NCI-H345 (cell line): ENCODE measurements around the gene CDC14B.
A peak's percentile ranks its signal among the peaks of the same experiment; 100 is the strongest.
"Not testable (repeated sequence)": the region's sequence is repeated elsewhere in the genome, so short reads cannot be mapped to it uniquely, and the experiment has no call there.

Experiments used
- DNase-seq: peaks from one replicate; lab custom pipeline; 2025; lab: John Stamatoyannopoulos, UW

CDC14B gene

DNA sequence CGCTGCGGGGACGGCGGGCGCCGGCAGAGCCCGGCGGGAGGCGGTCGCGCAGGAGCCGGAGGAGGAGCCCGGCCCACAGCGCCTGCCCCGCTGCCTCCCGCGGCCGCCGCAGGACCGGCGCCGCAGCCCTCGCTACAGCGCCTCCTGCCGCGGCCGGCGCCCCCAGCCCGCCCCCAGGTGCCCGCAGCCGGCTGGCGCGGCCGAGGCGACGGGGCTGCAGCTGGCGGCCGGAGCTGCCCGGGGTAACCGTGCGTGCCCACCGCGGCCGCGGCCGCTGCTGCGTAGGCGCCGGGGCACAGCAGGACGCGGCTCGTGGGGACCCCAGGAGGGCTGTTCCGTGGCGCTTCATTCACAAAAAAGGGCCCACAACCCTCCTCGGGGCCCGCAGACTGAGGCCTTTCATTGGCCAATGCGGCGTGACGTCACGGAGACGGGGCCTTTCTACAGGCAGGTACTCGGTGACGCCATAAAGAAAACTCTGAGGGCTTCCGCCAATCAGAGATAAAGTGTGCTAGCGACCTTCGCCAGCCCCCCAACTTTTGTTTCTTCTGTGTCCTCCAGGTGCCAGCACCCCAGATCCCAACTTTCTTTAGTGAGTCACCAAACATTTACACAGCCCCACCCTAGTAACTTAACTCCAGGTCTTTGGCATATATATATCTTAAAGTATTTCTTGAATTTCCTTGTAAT, at the start of gene CDC14B:
CDC14B (minus strand) TSS at position 353 of the 690 bp plus-strand sequence. CDS start 465 bp downstream, outside the sequence.
- DNase-seq, result peak; percentile 95

DNA sequence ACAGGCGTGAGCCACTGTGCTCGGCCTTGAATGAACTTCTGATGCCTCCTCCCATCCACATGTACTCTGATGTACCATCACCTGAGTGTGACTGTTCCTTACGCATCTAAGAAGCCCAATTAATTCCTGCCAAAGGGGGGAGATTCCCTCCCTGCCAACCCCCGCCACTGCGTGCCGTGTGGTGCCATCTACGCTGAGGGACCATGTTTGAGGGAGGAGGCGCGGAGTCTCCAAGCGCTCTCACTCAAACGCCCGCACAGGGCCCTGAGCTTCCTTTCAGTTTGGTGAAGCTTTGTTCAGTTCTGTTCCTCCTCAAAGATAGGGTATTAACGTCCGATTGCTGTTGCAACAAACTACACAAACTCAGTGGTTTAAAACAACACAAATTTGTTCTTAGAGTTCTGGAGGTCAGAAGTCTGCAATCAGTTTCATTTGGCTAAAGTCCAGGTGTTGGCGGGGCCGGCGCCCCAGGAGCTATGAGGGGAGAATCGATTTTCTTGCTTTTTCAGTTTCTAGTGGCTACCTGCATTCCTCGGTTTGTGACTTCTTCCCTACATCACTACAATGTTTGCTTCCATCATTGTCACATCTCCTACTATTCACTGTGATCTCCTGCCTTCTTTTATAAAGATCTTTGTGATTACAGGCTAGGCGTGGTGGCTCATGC, 49.4 kb upstream of the CDC14B start:
- DNase-seq, result no peak

DNA sequence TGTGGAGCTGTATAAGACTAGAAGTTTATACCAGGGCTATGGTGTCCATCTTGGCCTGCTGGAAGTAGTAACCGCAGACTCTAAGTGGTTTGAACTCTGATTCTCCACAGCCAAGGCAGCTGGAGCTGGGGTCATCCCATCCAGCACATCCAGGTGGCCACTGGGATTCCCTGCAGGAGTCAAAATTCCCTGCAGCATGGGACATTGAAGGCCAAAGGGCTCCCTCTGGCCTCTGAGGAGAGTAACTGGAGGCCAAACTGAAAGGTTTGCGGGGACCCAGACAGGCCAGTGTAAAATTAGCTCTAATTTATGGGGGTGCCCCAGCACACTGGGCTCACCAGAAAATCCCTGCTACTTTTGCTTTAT, 47.7 kb upstream of the CDC14B start:
- DNase-seq, result no peak

DNA sequence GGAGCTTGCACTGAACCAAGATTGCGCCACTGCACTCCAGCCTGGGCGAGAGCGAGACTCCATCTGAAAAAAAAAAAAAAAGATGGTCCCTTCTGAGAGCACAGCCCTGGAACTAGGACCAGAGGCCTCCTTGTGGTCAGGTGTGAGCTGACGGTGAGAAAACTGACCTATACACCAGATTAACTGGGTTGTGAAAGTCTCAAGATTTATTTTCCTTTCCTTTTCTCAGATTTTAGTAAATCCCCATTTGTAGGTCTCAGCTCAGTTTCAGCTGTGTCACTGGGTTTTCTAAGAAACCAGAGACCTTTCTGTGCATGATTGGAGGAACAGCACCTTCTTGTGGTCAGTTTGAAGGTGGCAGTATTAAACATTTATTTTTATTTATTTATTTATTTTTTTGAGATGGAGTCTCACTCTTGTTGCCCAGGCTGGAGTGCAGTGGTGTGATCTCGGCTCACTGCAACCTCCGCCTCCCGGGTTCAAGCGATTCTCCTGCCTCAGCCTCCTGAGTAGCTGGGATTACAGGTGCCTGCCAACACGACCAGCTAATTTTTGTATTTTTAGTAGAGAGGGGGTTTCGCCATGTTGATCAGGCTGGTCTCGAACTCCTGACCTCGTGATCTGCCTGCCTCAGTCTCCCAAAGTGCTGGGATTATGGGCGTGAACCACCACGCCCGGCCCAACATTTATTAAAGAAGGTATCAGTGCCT, 47.2 kb upstream of the CDC14B start:
- DNase-seq, result peak; percentile 20

DNA sequence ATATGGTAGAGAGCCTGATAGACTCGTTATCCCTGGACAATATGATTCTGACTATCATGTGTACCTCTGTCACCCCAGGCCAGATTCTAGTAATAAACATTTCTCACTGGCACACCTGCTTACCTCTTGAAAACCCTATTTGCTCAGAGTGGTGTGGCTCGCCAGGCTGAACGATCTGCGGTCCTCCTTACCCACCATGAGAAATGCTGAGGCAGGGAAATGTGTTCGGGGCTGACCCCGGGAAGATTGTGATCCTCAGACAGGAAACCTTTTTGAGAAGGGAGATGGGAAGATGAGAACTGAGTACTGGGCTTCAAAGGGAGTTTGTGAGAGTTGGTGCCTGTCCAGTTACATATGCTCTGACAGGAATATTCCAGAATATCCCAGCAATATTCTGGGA, 46.1 kb upstream of the CDC14B start:
- DNase-seq, result no peak

DNA sequence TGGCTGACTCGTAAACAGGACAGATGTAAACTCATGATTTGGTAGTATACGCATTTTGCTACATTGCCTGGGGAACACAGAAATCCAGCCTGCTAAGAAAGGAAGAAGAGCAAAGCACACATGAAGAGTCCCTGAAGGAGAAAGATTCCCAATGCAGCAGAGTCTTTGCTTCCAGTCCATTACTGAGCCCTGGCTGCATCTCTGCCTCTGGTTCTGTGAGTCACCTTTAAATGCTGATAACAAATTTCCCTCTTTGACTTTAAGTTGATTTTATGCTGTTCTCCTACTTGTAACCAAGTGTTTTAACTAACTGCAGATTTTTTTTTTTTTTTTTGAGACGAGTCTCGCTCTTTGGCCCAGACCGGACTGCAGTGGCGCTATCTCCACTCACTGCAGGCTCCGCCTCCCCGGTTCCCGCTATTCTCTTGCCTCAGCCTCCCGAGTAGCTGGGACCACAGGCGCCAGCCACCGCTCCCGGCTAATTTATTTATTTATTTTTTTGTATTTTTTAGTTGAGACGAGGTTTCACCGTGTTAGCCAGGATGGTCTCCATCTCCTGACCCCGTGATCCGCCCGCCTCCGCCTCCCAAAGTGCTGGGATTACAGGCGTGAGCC, 44.0 kb upstream of the CDC14B start:
- DNase-seq, result no peak

DNA sequence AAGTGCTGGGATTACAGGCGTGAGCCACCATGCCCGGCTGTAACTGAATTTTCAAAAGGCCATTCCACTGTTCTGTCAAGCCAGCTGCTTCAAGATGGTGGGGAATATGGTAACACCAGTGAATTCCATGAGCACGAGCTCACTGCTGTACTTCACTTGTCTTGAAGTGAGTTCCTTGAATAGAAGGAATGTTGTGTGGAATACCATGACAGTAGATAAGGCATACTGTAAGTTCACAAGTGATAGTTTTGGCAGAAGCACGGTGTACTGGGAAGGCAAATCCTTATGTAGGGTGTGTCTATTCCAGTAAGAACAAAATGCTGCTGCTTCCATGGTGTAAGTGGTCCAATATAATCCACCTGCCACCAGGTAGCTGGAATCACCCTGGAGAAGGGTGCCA, 42.1 kb upstream of the CDC14B start:
- no peak for DNase-seq

DNA sequence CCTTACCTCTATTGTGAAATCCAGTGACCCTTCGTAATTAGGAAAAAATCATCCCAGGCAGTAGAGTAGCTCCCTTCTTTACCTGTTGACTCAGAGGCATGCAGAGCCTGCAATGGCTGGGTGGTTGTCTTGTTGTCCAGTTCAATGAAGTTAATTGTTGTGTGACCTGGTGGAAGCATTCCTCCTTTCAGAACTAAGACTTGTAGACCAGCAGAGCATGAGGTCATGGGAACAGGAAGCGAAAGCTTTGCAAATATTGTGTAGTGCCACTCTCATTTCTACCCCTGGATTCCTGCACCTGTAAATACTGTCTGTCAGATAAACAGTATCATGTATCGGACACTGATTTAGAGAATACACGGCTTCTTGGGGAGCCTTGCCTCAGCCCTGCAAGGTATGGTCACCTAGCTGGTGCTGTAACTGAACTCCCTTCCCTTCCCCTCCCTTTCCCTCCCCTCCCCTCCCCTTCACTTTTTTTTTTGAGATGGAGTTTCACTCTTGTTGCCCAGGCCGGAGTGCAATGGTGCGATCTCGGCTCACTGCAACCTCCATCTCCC, 41.1 kb upstream of the CDC14B start:
- DNase-seq, result no peak

DNA sequence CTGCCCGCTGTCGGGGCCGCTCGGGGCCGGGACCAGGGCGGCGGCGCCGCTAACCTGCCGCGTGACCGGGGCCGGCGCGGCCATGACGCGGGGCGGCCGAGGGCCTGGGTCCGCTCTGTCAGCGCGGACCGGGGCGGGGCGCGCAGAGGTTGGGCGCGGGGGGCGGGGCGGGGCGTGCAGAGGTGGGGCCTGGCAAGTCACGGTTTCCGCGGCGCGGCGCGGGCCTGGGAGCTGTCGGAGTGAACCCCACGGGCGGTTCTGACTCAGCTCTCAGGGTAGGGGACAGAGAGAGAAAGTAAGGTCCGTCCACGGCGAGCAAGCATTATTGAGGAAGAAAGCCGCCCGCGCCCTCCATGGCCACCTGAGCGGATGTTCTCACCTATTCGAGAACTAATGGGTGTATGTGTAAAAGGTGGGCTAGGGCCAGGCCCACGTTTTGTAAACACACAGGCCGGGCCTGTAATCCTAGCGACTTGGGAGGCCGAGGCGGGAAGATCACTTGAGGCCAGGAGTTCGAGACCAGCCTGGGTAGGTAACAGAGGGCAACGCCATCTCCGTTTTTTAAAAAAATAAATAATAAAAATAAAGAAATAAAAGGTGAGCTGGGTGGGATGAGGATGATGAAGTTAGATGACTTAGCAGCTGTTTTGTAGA, 35.7 kb upstream of the CDC14B start, which contains the start of gene PRXL2C:
PRXL2C (minus strand) TSS at position 120 of the 654 bp plus-strand sequence; CDS start at position 84, 36 bp downstream.
- peak; percentile 75 for DNase-seq

DNA sequence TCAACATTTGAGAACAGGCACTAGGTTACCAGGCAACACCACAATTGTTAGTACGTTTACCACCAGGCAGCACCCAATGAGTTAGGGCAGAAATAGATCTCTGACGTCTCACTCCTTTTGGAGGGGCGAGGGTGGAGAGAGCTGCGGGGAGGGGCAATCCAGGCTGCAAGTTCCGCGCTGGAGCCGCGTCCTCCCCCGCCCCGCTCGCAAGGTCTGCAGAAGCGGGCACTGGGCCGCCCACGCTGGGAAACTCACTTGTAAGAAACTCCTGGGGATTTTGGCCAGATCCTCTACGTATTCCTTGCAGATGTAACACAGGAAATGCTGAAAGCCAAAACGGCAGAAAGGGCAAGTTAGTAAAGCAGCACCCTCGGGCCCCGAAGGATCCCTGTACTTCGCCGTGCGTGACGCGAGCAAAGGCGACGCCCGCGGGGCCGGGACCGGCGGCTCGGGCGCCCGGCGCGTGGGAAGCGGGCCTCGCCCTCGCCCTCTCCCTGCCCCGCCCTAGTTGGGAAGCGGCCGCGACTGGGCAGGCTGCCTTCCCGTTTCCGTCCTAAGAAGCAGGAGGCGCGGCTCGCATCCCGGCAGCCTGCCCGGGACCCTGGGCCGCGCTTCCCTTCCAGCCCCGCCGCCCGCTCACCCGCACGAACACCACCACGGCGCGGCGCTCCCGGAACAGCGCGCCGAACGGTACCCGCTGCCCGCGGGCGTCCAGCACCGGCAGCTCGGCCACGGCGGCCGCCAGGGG, 35.0 kb upstream of the CDC14B start:
- peak; percentile 84 for DNase-seq

DNA sequence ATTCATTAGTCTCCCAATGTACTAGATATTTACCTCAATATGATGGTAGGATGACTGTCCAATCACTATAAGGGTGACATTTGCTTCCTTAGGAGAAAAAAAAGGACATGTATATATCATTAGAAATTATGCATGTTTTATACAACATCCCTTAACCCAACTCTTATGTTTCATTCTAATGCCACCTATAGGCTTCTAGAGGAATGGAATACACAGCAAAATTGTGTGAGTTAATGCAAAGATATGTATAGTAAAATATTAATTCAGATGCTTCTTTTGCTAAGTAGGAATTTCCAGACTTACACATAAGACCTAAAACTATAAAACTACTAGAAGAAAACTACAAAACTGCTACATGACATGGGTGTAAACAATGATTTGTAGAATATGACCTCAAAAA, 32.0 kb upstream of the CDC14B start:
- peak; percentile 10 for DNase-seq

DNA sequence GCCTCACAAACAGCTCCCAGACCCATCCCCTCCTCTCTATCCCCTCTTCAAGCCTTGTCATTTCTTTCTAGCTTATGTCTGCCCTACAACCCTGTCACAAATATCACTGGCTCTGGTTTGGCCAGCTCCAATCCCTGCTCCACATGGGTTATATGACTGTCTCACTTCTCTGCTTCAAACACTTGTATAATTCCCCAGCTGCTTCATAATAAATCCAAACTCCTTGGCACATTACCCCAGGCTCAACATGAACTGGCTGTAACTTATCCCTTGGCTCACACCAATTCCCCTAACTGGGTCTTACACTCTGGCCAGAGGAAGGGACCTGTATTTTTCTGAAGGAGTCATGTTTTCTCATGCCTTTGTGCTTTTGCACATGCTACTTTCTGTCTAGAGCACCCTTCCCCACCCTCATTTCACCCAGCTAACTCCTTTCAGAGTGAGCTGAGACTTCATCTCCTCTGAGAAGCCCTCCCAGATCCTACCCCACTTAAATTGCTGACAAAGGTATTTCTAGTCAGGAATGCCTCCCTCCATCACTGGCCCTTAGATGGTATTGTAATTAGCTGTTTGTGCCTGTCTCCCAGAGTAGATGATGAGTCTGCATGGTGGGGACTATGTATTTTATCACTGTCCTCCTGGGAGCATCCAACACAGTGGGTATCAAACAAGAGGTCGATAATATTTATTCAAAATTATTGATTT, 30.1 kb upstream of the CDC14B start:
- DNase-seq, result no peak

DNA sequence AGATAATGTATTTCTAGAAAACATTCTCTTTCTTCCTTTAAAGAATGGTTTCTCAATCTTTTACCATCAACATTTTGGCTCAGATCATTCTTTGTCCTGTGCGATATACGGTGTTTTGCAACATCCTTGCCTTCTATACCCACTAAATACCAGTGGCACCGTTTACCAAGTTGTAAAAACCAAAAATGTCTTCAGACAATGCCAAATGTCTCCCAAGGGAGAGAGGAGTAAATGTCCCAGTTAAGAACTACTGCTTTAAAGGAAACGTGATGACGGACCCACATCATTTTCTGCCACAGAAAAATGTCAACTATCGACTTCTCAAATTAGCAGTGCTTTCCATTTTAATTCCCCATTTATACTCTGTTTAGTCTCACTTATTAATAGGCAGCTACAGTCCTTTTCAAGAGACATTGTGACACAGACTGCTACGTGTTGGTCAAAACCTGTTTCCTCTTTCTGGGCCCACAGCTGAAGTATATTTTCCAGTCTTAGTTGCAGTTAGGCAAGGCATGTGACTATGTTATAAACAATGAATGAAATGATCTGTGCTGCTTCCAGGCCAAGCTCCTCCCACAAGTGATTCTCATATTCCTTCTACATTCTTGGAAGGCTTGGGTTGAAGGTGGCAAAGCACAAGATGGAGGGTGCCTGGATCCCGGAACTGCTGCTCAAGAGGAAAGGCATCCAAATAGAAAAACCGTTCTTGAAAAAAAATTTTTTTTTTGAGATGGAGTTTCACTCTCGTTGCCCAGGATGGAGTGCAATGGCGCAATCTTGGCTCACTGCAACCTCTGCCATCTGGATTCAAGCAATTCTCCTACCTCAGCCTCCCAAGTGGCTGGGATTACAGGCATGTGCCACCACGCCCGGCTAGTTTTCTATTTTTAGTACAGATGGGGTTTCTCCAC, 26.7 kb upstream of the CDC14B start:
- no peak for DNase-seq

DNA sequence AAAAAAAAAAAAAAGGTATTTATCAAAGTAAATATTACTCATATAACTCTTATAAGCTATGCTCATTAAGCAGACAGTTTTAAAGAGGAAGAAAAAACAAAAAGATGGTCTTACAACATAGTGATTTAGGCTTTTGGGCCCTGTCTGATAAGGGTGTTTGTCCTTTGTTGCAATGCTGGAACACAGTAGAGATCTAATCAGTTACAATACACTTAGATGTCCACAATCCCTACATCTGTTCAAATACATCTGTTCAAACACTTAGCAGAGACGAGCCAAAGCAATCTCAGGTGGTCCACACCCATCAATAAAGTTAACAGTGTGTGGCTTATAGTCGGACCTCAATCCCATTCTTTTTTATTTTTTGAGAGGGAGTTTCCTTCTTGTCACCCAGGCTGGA, 24.5 kb upstream of the CDC14B start:
- DNase-seq, result peak; percentile 63

DNA sequence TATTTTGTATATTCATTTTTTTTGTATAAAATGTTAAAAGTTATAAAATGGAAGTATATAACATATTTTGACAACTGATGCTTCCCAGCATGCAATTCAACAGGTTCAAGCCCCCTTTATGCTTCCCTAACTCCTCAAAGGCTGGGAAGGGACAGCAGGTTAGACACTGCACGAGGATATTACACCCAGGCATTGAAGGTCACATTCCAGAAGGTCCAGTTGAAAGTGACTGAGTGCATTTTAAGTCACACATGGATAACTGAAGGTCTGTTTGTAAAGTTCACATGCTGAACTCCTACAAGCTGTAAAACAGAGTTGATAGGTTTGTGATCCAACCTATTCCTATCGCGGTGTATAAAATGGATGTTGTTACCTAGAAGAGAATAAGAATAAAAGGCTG, 21.9 kb upstream of the CDC14B start:
- DNase-seq, result no peak

DNA sequence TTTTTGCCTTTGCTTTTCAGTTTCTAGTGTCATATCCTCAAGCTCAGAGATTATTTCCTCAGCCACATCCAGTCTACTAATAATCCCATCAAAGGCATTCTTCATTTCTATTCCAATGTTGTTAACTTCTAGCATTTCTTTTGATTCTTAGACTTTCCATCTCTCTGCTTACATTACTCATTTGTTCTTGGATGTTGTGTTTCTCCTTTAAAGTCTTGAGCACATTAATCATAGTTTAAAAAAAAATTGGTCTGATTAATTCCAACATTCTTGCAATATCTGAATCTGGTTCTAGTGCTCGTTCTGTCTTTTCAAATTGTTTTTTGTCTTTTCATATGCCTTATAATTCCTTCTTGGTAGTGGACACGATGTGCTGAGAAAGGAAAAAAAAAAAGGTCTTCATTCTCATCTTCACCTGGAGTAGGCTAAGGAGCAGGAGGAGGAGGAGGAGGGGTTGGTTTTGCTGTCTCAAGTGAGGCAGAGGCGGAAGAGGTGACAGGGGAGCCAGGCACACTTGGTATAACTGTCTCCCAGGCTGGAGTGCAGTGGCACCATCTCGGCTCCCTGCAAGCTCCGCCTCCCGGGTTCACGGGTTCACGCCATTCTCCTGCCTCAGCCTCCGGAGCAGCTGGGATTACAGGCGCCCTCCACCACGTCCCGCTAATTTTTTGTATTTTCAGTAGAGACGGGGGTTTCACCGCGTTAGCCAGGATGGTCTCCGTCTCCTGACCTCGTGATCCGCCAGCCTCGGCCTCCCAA, 19.1 kb upstream of the CDC14B start:
- DNase-seq, result no peak

DNA sequence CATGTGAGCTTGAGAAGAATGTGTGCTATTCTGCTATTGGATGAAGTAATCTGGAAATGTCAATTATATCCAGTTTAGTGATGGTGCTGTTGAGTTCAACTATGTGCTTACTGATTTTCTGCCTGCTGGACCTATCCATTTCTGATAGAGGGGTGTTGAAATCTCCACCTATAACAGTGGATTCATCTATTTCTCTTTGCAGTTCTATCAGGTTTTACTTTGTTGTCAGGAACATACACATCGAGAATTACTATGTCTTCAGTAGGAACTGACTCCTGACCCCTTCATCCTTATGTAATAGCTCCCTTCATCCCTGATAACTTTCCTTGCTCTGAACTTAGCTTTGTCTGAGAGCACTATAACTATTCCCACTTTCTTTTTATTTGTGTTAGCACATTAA, 16.7 kb upstream of the CDC14B start:
- DNase-seq, result no peak

DNA sequence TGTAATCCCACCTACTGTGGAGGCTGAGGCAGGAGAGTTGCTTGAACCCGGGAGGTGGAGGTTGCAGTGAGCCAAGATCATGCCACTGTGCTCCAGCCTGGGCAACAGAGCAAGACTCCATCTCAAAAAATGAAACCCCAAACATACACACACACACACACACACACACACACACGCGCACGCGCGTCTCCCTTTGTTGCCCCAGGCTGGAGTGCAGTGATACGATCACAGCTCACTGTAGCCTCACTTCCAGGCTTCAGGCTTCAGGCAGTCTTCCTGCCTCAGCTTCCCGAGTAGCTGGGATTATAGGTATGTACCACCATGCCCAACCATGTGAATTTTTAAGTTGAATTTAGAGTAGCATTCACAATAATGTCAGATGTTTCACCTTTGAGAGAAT, 13.9 kb upstream of the CDC14B start:
- not testable (repeated sequence) for DNase-seq

DNA sequence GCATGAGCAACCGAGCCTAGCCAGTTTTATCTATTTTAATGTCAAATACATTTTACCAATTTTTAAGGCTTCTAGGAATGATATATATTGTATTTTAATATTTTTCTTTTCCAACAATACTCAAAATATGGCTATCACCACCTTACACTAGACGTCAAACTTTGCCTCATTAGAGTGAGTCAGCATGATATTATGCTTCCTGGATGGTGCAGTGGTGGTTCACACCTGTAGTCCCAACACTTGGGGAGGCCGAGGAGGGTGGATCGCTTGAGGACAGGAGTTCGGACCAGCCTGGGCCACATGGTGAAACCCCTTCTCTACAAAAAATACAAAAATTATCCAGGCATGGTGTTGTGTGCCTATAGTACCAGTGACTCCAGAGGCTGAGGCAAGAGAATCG, 7.3 kb upstream of the CDC14B start:
- no peak for DNase-seq
